Embryonic facial prominence (tissue), 1 donor: ENCODE data around the gene TRNT1.

Experiments
- DNase-seq: peaks from one replicate; pipeline ENCODE4 v3.0.0-alpha.2; 2016; ENCODE audit errors: extremely low spot score

The TRNT1 gene

GRCh38 chr3:3126477-3127431 is at the start of gene TRNT1:
TRNT1 (plus strand) TSS chr3:3126940; CDS start chr3:3129041, 2,101 bp downstream.
- DNase-seq, result peak; percentile 86

- no peak for DNase-seq
Measured at GRCh38 chr3:3080309-3080708, 46.4 kb upstream of the TRNT1 start.

GRCh38 chr3:3081381-3082233 is 45.1 kb upstream of the TRNT1 start:
- DNase-seq, result no peak

GRCh38 chr3:3082234-3082924 is 44.4 kb upstream of the TRNT1 start:
- DNase-seq, result no peak

GRCh38 chr3:3084890-3085289 is 41.9 kb upstream of the TRNT1 start:
- DNase-seq, result no peak

GRCh38 chr3:3085782-3086181 is 41.0 kb upstream of the TRNT1 start:
- DNase-seq, result no peak

- no peak for DNase-seq
Measured at GRCh38 chr3:3086239-3086638, 40.5 kb upstream of the TRNT1 start.

GRCh38 chr3:3087279-3087678 is 39.5 kb upstream of the TRNT1 start:
- no peak for DNase-seq

GRCh38 chr3:3087716-3088465 is 38.8 kb upstream of the TRNT1 start:
- DNase-seq, result no peak

GRCh38 chr3:3089017-3089416 is 37.7 kb upstream of the TRNT1 start:
- no peak for DNase-seq

GRCh38 chr3:3097958-3098357 is 28.8 kb upstream of the TRNT1 start:
- DNase-seq, result no peak

GRCh38 chr3:3101660-3102458 is 24.9 kb upstream of the TRNT1 start:
- no peak for DNase-seq

- DNase-seq, result no peak
Measured at GRCh38 chr3:3102751-3103150, 24.0 kb upstream of the TRNT1 start.

- no peak for DNase-seq
Measured at GRCh38 chr3:3105246-3105645, 21.5 kb upstream of the TRNT1 start.

- no peak for DNase-seq
Measured at GRCh38 chr3:3105815-3106214, 20.9 kb upstream of the TRNT1 start.

GRCh38 chr3:3107181-3107580 is 19.6 kb upstream of the TRNT1 start:
- no peak for DNase-seq

GRCh38 chr3:3107858-3108257 is 18.9 kb upstream of the TRNT1 start:
- no peak for DNase-seq

GRCh38 chr3:3109407-3110298 is 17.1 kb upstream of the TRNT1 start:
- DNase-seq, result no peak

- no peak for DNase-seq
Measured at GRCh38 chr3:3110299-3110630, 16.5 kb upstream of the TRNT1 start, which contains the start of gene IL5RA. IL5RA (minus strand) TSS chr3:3110374; CDS start chr3:3104984, 5,390 bp downstream.
